ENCODE measurements around the gene SPATA9.
"Not testable (repeated sequence)": the region's sequence is repeated elsewhere in the genome, so short reads cannot be mapped to it uniquely, and the experiment has no call there.

SPATA9 gene

GRCh38 chr5:95723632-95724369 lies 41.0 kb upstream of the SPATA9 start:
- DNase-seq (no peak), ATAC-seq (no peak)
- no peaks in the 10 kb centered on the region for H3K27me3 Mint-ChIP-seq
- no peak overlapping the region for H3K27ac Mint-ChIP-seq
- no peak overlapping the region for H3K4me3 Mint-ChIP-seq
- no peaks in the 10 kb centered on the region for H3K36me3 Mint-ChIP-seq (ENCODE audit: low read depth)
- H3K9me3 Mint-ChIP-seq, result no peaks in the 10 kb centered on the region
- H3K4me1 Mint-ChIP-seq, result peaks cover 9% of the 10 kb centered on the region

- Mint-ChIP-seq H3K27ac (no peak overlapping the region), H3K27me3 (no peaks in the 10 kb centered on the region), H3K36me3 (ENCODE audit: low read depth) (no peaks in the 10 kb centered on the region), H3K9me3 (no peaks in the 10 kb centered on the region), H3K4me3 (no peak overlapping the region), H3K4me1 (peaks cover 6% of the 10 kb centered on the region)
- ATAC-seq, result no peak
- DNase-seq, result no peak
These were observed 38.9 kb upstream of the SPATA9 start for GRCh38 chr5:95721582-95722295.

GRCh38 chr5:95720094-95720786 lies 37.4 kb upstream of the SPATA9 start:
- peaks cover 17% of the 10 kb centered on the region for H3K4me1 Mint-ChIP-seq
- ATAC-seq (no peak), DNase-seq (no peak)
- H3K9me3 Mint-ChIP-seq, result peaks cover 4% of the 10 kb centered on the region
- no peak overlapping the region for H3K4me3 Mint-ChIP-seq
- H3K27me3 Mint-ChIP-seq, result no peaks in the 10 kb centered on the region
- H3K36me3 Mint-ChIP-seq (ENCODE audit: low read depth), result no peaks in the 10 kb centered on the region
- no peak overlapping the region for H3K27ac Mint-ChIP-seq

- Mint-ChIP-seq H3K27ac (no peak overlapping the region), H3K4me3 (no peak overlapping the region), H3K27me3 (no peaks in the 10 kb centered on the region), H3K4me1 (peaks cover 19% of the 10 kb centered on the region), H3K36me3 (ENCODE audit: low read depth) (no peaks in the 10 kb centered on the region), H3K9me3 (peaks cover 4% of the 10 kb centered on the region)
- DNase-seq, result no peak
- no peak for ATAC-seq
These were observed 35.9 kb upstream of the SPATA9 start for GRCh38 chr5:95718738-95719137.

GRCh38 chr5:95718203-95718602 lies 35.4 kb upstream of the SPATA9 start:
- Mint-ChIP-seq H3K4me1 (peaks cover 17% of the 10 kb centered on the region), H3K4me3 (no peak overlapping the region), H3K9me3 (peaks cover 4% of the 10 kb centered on the region), H3K27me3 (no peaks in the 10 kb centered on the region), H3K27ac (no peak overlapping the region), H3K36me3 (ENCODE audit: low read depth) (no peaks in the 10 kb centered on the region)
- no peak for DNase-seq
- peak; percentile 86 for ATAC-seq

GRCh38 chr5:95717439-95717838 lies 34.6 kb upstream of the SPATA9 start:
- H3K36me3 Mint-ChIP-seq (ENCODE audit: low read depth), result no peaks in the 10 kb centered on the region
- H3K4me3 Mint-ChIP-seq, result no peak overlapping the region
- no peak for ATAC-seq
- H3K27me3 Mint-ChIP-seq, result no peaks in the 10 kb centered on the region
- no peak overlapping the region for H3K27ac Mint-ChIP-seq
- H3K4me1 Mint-ChIP-seq, result peaks cover 21% of the 10 kb centered on the region
- no peak for DNase-seq
- H3K9me3 Mint-ChIP-seq, result peaks cover 4% of the 10 kb centered on the region

- Mint-ChIP-seq H3K4me1 (peaks cover 24% of the 10 kb centered on the region), H3K4me3 (no peak overlapping the region), H3K27ac (peak overlapping the region; percentile 44), H3K27me3 (peaks cover 3% of the 10 kb centered on the region), H3K36me3 (ENCODE audit: low read depth) (no peaks in the 10 kb centered on the region), H3K9me3 (peaks cover 4% of the 10 kb centered on the region)
- DNase-seq, result no peak
- ATAC-seq, result no peak
These were observed 33.1 kb upstream of the SPATA9 start for GRCh38 chr5:95715799-95716461.

GRCh38 chr5:95713960-95714710 lies 31.3 kb upstream of the SPATA9 start:
- Mint-ChIP-seq H3K9me3 (peaks cover 4% of the 10 kb centered on the region), H3K4me3 (no peak overlapping the region), H3K36me3 (ENCODE audit: low read depth) (no peaks in the 10 kb centered on the region), H3K27ac (no peak overlapping the region), H3K27me3 (peaks cover 3% of the 10 kb centered on the region), H3K4me1 (peaks cover 22% of the 10 kb centered on the region)
- no peak for ATAC-seq
- no peak for DNase-seq

- peaks cover 22% of the 10 kb centered on the region for H3K4me1 Mint-ChIP-seq
- DNase-seq; H3K9me3 Mint-ChIP-seq; H3K36me3 Mint-ChIP-seq (ENCODE audit: low read depth); H3K27ac Mint-ChIP-seq; H3K27me3 Mint-ChIP-seq; H3K4me3 Mint-ChIP-seq; ATAC-seq: not testable (repeated sequence)
These were observed 30.5 kb upstream of the SPATA9 start for GRCh38 chr5:95713246-95713645.

GRCh38 chr5:95712347-95712958 lies 29.7 kb upstream of the SPATA9 start:
- Mint-ChIP-seq H3K4me3 (no peak overlapping the region), H3K27me3 (peaks cover 3% of the 10 kb centered on the region), H3K27ac (no peak overlapping the region), H3K4me1 (peaks cover 22% of the 10 kb centered on the region), H3K9me3 (peaks cover 4% of the 10 kb centered on the region), H3K36me3 (ENCODE audit: low read depth) (no peaks in the 10 kb centered on the region)
- ATAC-seq, result peak; percentile 96
- DNase-seq, result peak; percentile 37

GRCh38 chr5:95711501-95712346 lies 28.9 kb upstream of the SPATA9 start:
- Mint-ChIP-seq H3K4me1 (peaks cover 22% of the 10 kb centered on the region), H3K27me3 (peaks cover 3% of the 10 kb centered on the region), H3K36me3 (ENCODE audit: low read depth) (no peaks in the 10 kb centered on the region), H3K27ac (no peak overlapping the region), H3K4me3 (no peak overlapping the region), H3K9me3 (peaks cover 4% of the 10 kb centered on the region)
- ATAC-seq (no peak), DNase-seq (no peak)

GRCh38 chr5:95710651-95711500 lies 28.1 kb upstream of the SPATA9 start:
- H3K36me3 Mint-ChIP-seq (ENCODE audit: low read depth); H3K9me3 Mint-ChIP-seq; H3K4me3 Mint-ChIP-seq; H3K27me3 Mint-ChIP-seq; DNase-seq; ATAC-seq; H3K27ac Mint-ChIP-seq: not testable (repeated sequence)
- H3K4me1 Mint-ChIP-seq, result peaks cover 15% of the 10 kb centered on the region
